K562 (cell line): ENCODE results near the gene DCUN1D4. TPM values are rescaled to one million over a fixed set of nuclear protein-coding genes. Genes with fewer than 3 reads are reported as not detected.
A peak's percentile ranks its signal among the peaks of the same experiment; 100 is the strongest.

ENCODE experiments used
- ATAC-seq: fragments of 200-7000 bp; cut with Tn5 transposase; 3 replicates; pipeline ENCODE4 v1.9.1; 2020; ENCODE audit warnings: moderate library complexity
- BruUV-seq: library from RNA; stranded (reverse); fragments of 400-500 nt; replicated peaks from 2 replicates; lab custom pipeline; 2021; lab: Mats Ljungman, UMichigan
- CTCF ChIA-PET: fragments of 300-600 bp; formaldehyde crosslinking; extraction: SDS; loops from one replicate; lab custom pipeline; 2021; ENCODE audit warnings: low intra/inter-chr PET ratio; lab: Yijun Ruan, JAX
- POLR2A ChIA-PET: fragments of 300-600, 350-650 bp; sonication (Branson Sonifier 250); formaldehyde crosslinking; extraction: SDS; loops from one replicate; lab custom pipeline; 2021; ENCODE audit warnings: antibody characterized with exemption, inconsistent platforms; lab: Yijun Ruan, JAX
- DNase-seq, 4 experiments: peaks; one replicate each; pipeline versions ENCODE4 v3.0.0 to v3.0.0-alpha.2; 2011 to 2018; ENCODE audit warnings: low spot score in 3 of 4, mixed read lengths in 3 of 4; ENCODE audit errors: extremely low read depth in 1 of 4
- FAIRE-seq: peaks from 2 replicates; lab custom pipeline; 2011; peaks lifted over from hg19 to GRCh38; lab: Jason Lieb, UNC
- H2AFZ ChIP-seq: 2 replicates; pipeline ENCODE4 v1.6.0; 2011; ENCODE audit warnings: low read depth, low read length, control low read depth, inconsistent platforms
- H3K27ac ChIP-seq: fragments of 200-600 bp; 3 replicates; pipeline ENCODE4 v1.8.0; 2011; ENCODE audit warnings: low read depth, mild to moderate bottlenecking, control low read depth, inconsistent platforms, low read length, moderate library complexity, mixed read lengths; ENCODE audit errors: extremely low read depth
- H3K27me3 ChIP-seq, 2 experiments: fragments of 300-600 bp in 1 of 2; 2 replicates in 1 of 2; 3 replicates in 1 of 2; pipeline versions ENCODE4 v1.6.0 to v1.8.0; 2011; ENCODE audit warnings: inconsistent platforms in 2 of 2, low read length in 2 of 2, mild to moderate bottlenecking in 1 of 2, mixed read lengths in 1 of 2, moderate library complexity in 1 of 2; ENCODE audit not compliant: control insufficient read depth in 2 of 2, insufficient read depth in 2 of 2
- H3K36me3 ChIP-seq: fragments of 300-600 bp; 3 replicates; pipeline ENCODE4 v1.8.0; 2011; ENCODE audit warnings: mild to moderate bottlenecking, low read length, inconsistent platforms; ENCODE audit not compliant: control insufficient read depth, insufficient read depth
- H3K4me1 ChIP-seq, 2 experiments: fragments of 200-600 bp in 1 of 2; replicated peaks in 1 of 2; 2 replicates in 1 of 2; 3 replicates in 1 of 2; pipeline versions ENCODE4 v1.5.1 to v1.8.0; 2011; ENCODE audit warnings: inconsistent platforms in 2 of 2, low read length in 2 of 2, mild to moderate bottlenecking in 1 of 2, mixed read lengths in 1 of 2, moderate library complexity in 1 of 2; ENCODE audit not compliant: control insufficient read depth in 2 of 2, insufficient read depth in 2 of 2
- H3K4me2 ChIP-seq: 2 replicates; pipeline ENCODE4 v1.6.1; 2011; ENCODE audit warnings: low read length, control low read depth, inconsistent platforms, mixed read lengths; ENCODE audit not compliant: insufficient read depth
- H3K4me3 ChIP-seq: fragments of 200-600 bp; sonication (generic), shearing (Covaris generic); 2 replicates; pipeline ENCODE4 v1.5.1; 2016; ENCODE audit warnings: control low read depth, inconsistent platforms
- H3K79me2 ChIP-seq: fragments of 200-600 bp; 3 replicates; pipeline ENCODE4 v1.8.0; 2011; ENCODE audit warnings: low read length, inconsistent platforms; ENCODE audit not compliant: control insufficient read depth, insufficient read depth
- H3K9ac ChIP-seq, 2 experiments: 2 replicates each; pipeline versions ENCODE4 v1.6.0 to v1.6.1; 2011; ENCODE audit warnings: low read depth in 2 of 2, low read length in 2 of 2, control low read depth in 1 of 2, inconsistent platforms in 1 of 2, mild to moderate bottlenecking in 1 of 2, mixed read lengths in 1 of 2; ENCODE audit not compliant: insufficient read depth in 1 of 2
- H3K9me1 ChIP-seq: one replicate; pipeline ENCODE4 v1.6.0; 2011; ENCODE audit warnings: inconsistent platforms, mild to moderate bottlenecking, low read length, moderate library complexity; ENCODE audit not compliant: control insufficient read depth, insufficient read depth
- H3K9me3 ChIP-seq: replicated peaks from 2 replicates; pipeline ENCODE4 v1.5.1; 2011; ENCODE audit warnings: low read depth, low read length, inconsistent platforms; ENCODE audit not compliant: control insufficient read depth, insufficient read depth
- H4K20me1 ChIP-seq: replicated peaks from 2 replicates; pipeline ENCODE4 v1.6.1; 2011; ENCODE audit warnings: low read length, inconsistent platforms, mixed read lengths; ENCODE audit not compliant: control insufficient read depth, insufficient read depth
- FOXP1 ChIP-seq: sonication (generic); formaldehyde crosslinking; IDR thresholded peaks from 2 replicates; pipeline ENCODE4 v1.8.0; 2022; ENCODE audit warnings: mild to moderate bottlenecking, missing genetic modification reagents
- GABPA ChIP-seq: fragments of 200-800 bp; sonication (Bioruptor generic); conservative IDR thresholded peaks from 2 replicates; pipeline ENCODE4 v1.6.1; 2016; ENCODE audit warnings: low read depth, missing genetic modification characterization, missing compliant biosample characterization
- GATAD2B ChIP-seq: fragments of 450-650 bp; IDR thresholded peaks from 2 replicates; pipeline ENCODE4 v1.6.1; 2017; ENCODE audit warnings: mild to moderate bottlenecking, borderline replicate concordance
- NR1H2 ChIP-seq: sonication (generic); formaldehyde crosslinking; IDR thresholded peaks from 2 replicates; pipeline ENCODE4 v1.4.0; 2020; ENCODE audit warnings: mild to moderate bottlenecking, missing genetic modification reagents
- PRPF4 ChIP-seq: fragments of 200-400 bp; formaldehyde crosslinking; IDR thresholded peaks from one replicate; pipeline ENCODE4 v1.6.1; 2017; ENCODE audit warnings: low read length, low read depth, mild to moderate bottlenecking; ENCODE audit not compliant: insufficient read depth, poor library complexity, severe bottlenecking
- SAFB2 ChIP-seq: fragments of 200-400 bp; formaldehyde crosslinking; IDR thresholded peaks from 2 replicates; pipeline ENCODE4 v1.6.1; 2018; ENCODE audit warnings: borderline replicate concordance, low read length, low read depth, moderate library complexity; ENCODE audit not compliant: severe bottlenecking
- SUPT5H ChIP-seq: fragments of 450-650 bp; IDR thresholded peaks from 2 replicates; pipeline ENCODE4 v1.6.1; 2016
- U2AF1 ChIP-seq: fragments of 200-400 bp; formaldehyde crosslinking; optimal IDR thresholded peaks from 2 replicates; pipeline ENCODE3; 2017; ENCODE audit warnings: mild to moderate bottlenecking, low read depth, low read length, moderate library complexity
- ZNF184 ChIP-seq: sonication (generic); formaldehyde crosslinking; IDR thresholded peaks from 2 replicates; pipeline ENCODE4 v1.5.0; 2020; ENCODE audit warnings: missing genetic modification reagents
- ZNF23 ChIP-seq: fragments of 250-450 bp; sonication (Bioruptor Pico); IDR thresholded peaks from 2 replicates; pipeline ENCODE4 v1.4.0; 2020; ENCODE audit warnings: mild to moderate bottlenecking
- ZNF583 ChIP-seq: fragments of 250-450 bp; sonication (Bioruptor Pico); IDR thresholded peaks from 2 replicates; pipeline ENCODE4 v1.4.0; 2020
- ZNF696 ChIP-seq: fragments of 250-450 bp; sonication (Bioruptor Pico); conservative IDR thresholded peaks from 2 replicates; pipeline ENCODE4 v1.4.0; 2020; ENCODE audit warnings: mild to moderate bottlenecking, moderate library complexity
- WGBS: fragments of 100-300 bp; shearing (Covaris generic); methylation state at CpG from one replicate; pipeline ENCODE4 v1.1.6; 2016; ENCODE audit warnings: low coverage, mixed read lengths; ENCODE audit not compliant: insufficient coverage; ENCODE audit errors: missing lambda C conversion rate; 5-methylcytosine and 5-hydroxymethylcytosine counted together
- in situ Hi-C: fragments of 300-500 bp; cut with MboI; formaldehyde crosslinking; loops from 4 replicates; pipeline ENCODE4 v1.15.0; 2018; ENCODE audit warnings: inconsistent platforms, mixed read lengths
- intact Hi-C: fragments of 100-400 bp; cut with micrococcal nuclease; formaldehyde crosslinking; loops from 2 replicates; pipeline ENCODE4 v1.14.2; 2022
- polyA plus RNA-seq, 8 experiments: library from polyadenylated mRNA; depleted of rRNA in 4 of 8; stranded (reverse) in 5 of 8; unstranded in 3 of 8; fragments of >200 nt; fragmentation: Nextera tagmentation in 2 of 8; fragmentation: Illumina TruSeq in 1 of 8; extraction: Ambion mirVana in 2 of 8; extraction: Trizol in 1 of 8; gene quantifications; 2 replicates each; pipeline versions ENCODE4 v1.2.1 to v1.2.3, GENCODE V29; 2011 to 2014; ENCODE audit warnings: inconsistent platforms in 1 of 8, missing spikeins in 1 of 8
- total RNA-seq, 7 experiments: library from RNA; depleted of rRNA in 6 of 7; stranded (reverse); fragments of >200 nt in 6 of 7; fragmentation: Illumina TruSeq in 2 of 7; extraction: Trizol in 2 of 7; gene quantifications; 2 replicates each; pipeline versions ENCODE4 v1.2.1 to v1.2.3, GENCODE V29; 2011 to 2021; ENCODE audit warnings: low replicate concordance in 1 of 7
- TF ChIP-seq, protein P1 (sequence below): sonication (generic); formaldehyde crosslinking; IDR thresholded peaks from 2 replicates; pipeline ENCODE4 v1.8.0; 2022; ENCODE audit warnings: missing genetic modification reagents, mild to moderate bottlenecking, borderline replicate concordance
- TF ChIP-seq, protein P2 (sequence below): fragments of 450-650 bp; IDR thresholded peaks from 2 replicates; pipeline ENCODE4 v1.6.1; 2016; ENCODE audit warnings: borderline replicate concordance
- TF ChIP-seq, protein P3 (sequence below): fragments of 250-450 bp; sonication (Bioruptor Pico); IDR thresholded peaks from 2 replicates; pipeline ENCODE4 v1.4.0; 2020; ENCODE audit warnings: mild to moderate bottlenecking, moderate library complexity

DCUN1D4 gene
- total and polyA plus RNA-seq, 9 of the 15 experiments (the other 6 are each of a cell fraction or from before 2014, with no cell fraction given) = 15.1 to 73.5 (median 23.0) TPM

DNA sequence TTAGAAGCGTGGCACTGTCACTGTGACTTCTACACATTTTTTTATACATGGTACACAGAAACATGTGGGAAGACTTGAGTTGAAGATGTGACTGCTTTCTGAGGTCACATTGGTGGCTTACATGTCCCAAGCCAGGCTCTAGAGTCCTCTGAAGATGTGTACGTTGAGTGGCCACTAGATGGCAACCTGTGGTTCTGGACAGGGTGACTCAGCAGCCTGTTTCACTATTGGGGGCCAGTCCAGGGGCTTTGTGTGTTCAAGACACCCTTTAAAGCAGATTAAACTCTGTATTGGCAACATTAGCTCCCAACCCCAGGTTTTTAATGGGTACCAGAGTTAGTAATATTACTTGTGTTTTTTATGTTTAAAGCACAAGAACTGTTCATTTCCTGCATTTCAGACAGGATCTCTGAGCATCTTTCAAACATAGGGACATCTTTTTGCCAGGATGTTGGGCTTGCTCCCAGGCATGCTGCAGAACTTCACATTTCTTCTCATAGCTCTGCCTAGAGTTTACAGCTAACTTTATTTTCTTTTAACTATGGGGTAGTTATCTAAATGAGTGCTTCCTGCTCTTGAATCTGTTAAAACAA lies 53.0 kb downstream of the DCUN1D4 start (continued):
- no peak for TF ChIP-seq ZNF23
- no peak for TF ChIP-seq ZNF696 (CRISPR knock-in tag)
- TF ChIP-seq NR1H2 (CRISPR knock-in tag) = no peak
- no peak for TF ChIP-seq SUPT5H

DNA sequence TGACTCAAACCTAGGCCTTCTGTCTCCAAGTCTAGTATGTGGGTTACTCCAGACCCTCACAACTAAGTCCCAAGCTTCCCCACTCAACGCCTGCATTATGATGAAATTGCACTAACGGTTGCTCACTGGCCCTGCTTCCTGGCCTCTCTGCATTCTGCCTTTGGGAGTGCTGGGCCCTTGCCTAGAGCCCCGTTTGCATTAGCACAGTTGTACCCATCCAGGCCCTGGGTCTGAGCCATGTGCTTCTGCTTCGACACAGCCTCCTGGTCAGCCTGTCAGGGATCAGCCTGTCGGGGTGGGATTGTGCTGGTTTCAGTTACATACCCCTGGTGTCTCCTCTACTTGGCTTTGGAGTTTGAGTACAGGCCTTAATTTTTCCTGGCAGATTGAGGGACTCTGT lies 58.4 kb downstream of the DCUN1D4 start:
- WGBS = 84% methylated on average over 4 of the region's 5 CpGs
- H3K79me2 ChIP-seq = no peaks in the 10 kb centered on the region
- TF ChIP-seq U2AF1 = no peak
- TF ChIP-seq GATAD2B = no peak
- TF ChIP-seq FOXP1 = no peak
- no peak for TF ChIP-seq SAFB2
- TF ChIP-seq, protein P1, sequence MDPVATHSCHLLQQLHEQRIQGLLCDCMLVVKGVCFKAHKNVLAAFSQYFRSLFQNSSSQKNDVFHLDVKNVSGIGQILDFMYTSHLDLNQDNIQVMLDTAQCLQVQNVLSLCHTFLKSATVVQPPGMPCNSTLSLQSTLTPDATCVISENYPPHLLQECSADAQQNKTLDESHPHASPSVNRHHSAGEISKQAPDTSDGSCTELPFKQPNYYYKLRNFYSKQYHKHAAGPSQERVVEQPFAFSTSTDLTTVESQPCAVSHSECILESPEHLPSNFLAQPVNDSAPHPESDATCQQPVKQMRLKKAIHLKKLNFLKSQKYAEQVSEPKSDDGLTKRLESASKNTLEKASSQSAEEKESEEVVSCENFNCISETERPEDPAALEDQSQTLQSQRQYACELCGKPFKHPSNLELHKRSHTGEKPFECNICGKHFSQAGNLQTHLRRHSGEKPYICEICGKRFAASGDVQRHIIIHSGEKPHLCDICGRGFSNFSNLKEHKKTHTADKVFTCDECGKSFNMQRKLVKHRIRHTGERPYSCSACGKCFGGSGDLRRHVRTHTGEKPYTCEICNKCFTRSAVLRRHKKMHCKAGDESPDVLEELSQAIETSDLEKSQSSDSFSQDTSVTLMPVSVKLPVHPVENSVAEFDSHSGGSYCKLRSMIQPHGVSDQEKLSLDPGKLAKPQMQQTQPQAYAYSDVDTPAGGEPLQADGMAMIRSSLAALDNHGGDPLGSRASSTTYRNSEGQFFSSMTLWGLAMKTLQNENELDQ (CRISPR knock-in tag) = no peak
- TF ChIP-seq ZNF696 (CRISPR knock-in tag) = no peak
- TF ChIP-seq PRPF4 = no peak
- TF ChIP-seq ZNF583 (CRISPR knock-in tag) = no peak
- TF ChIP-seq GABPA (tag) = no peak
- TF ChIP-seq, protein P2, sequence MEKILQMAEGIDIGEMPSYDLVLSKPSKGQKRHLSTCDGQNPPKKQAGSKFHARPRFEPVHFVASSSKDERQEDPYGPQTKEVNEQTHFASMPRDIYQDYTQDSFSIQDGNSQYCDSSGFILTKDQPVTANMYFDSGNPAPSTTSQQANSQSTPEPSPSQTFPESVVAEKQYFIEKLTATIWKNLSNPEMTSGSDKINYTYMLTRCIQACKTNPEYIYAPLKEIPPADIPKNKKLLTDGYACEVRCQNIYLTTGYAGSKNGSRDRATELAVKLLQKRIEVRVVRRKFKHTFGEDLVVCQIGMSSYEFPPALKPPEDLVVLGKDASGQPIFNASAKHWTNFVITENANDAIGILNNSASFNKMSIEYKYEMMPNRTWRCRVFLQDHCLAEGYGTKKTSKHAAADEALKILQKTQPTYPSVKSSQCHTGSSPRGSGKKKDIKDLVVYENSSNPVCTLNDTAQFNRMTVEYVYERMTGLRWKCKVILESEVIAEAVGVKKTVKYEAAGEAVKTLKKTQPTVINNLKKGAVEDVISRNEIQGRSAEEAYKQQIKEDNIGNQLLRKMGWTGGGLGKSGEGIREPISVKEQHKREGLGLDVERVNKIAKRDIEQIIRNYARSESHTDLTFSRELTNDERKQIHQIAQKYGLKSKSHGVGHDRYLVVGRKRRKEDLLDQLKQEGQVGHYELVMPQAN = no peak
- TF ChIP-seq ZNF184 = no peak
- TF ChIP-seq, protein P3, sequence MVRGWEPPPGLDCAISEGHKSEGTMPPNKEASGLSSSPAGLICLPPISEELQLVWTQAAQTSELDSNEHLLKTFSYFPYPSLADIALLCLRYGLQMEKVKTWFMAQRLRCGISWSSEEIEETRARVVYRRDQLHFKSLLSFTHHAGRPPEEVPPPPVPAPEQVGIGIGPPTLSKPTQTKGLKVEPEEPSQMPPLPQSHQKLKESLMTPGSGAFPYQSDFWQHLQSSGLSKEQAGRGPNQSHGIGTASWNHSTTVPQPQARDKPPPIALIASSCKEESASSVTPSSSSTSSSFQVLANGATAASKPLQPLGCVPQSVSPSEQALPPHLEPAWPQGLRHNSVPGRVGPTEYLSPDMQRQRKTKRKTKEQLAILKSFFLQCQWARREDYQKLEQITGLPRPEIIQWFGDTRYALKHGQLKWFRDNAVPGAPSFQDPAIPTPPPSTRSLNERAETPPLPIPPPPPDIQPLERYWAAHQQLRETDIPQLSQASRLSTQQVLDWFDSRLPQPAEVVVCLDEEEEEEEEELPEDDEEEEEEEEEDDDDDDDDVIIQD (CRISPR knock-in tag) = no peak

More for the DNA sequence above, 58.4 kb downstream of the DCUN1D4 start:
- no peaks in the 10 kb centered on the region for H3K27me3 ChIP-seq
- no peak overlapping the region for H3K27ac ChIP-seq
- no peaks in the 10 kb centered on the region for H3K9me3 ChIP-seq
- intact Hi-C loops = no loop called here
- in situ Hi-C loops = no loop called here
- peaks cover 88% of the 10 kb centered on the region for H3K36me3 ChIP-seq
- H3K4me1 ChIP-seq = peaks cover 6 to 7% of the 10 kb centered on the region in 2 experiments; a peak in 4 of 5 replicates
- peak; percentile 27; the same call in 1 of the 3 replicates for ATAC-seq
- no peak overlapping the region for H3K4me3 ChIP-seq
- H3K9me1 ChIP-seq = no peaks in the 10 kb centered on the region
- H4K20me1 ChIP-seq = no peaks in the 10 kb centered on the region
- no peak for FAIRE-seq
- H3K9ac ChIP-seq = no peak overlapping the region
- H3K4me2 ChIP-seq = no peak overlapping the region
- no peak for DNase-seq
- ChIA-PET CTCF (no interaction called here), POLR2A (no interaction called here)
- no peak overlapping the region for H2AFZ ChIP-seq
- no TSS peak for BruUV-seq
